WTC11 (cell line): ENCODE data around the gene POLE3. TPM values are rescaled to one million over a fixed set of nuclear protein-coding genes. Genes with fewer than 3 reads are reported as not detected.

Source experiments
- ATAC-seq: fragments of 200-7000 bp; cut with Tn5 transposase; 2 replicates; pipeline ENCODE4 v1.10.0; 2021; ENCODE audit warnings: mild to moderate bottlenecking, moderate library complexity
- CTCF ChIA-PET: fragments of 300-600 bp; sonication (Branson Sonifier 250); formaldehyde crosslinking; loops from one replicate; lab custom pipeline; 2021; ENCODE audit warnings: antibody characterized with exemption; lab: Charles Lee
- POLR2A ChIA-PET: fragments of 350-600 bp; sonication (Branson Sonifier 250); formaldehyde crosslinking; loops from one replicate; lab custom pipeline; 2021; ENCODE audit warnings: antibody characterized with exemption; lab: Charles Lee
- DNase-seq: peaks from one replicate; pipeline ENCODE4 v3.0.0; 2021; ENCODE audit warnings: low spot score
- H3K27ac Mint-ChIP-seq: 2 replicates; pipeline ENCODE4 v1.8.0; 2021; ENCODE audit warnings: mixed read lengths
- H3K27me3 Mint-ChIP-seq: 2 replicates; pipeline ENCODE4 v1.8.0; 2021; ENCODE audit warnings: low read depth, mild to moderate bottlenecking, moderate library complexity, mixed read lengths
- H3K36me3 Mint-ChIP-seq: 2 replicates; pipeline ENCODE4 v1.8.0; 2021; ENCODE audit warnings: mixed read lengths
- H3K4me1 Mint-ChIP-seq: 2 replicates; pipeline ENCODE4 v1.8.0; 2022; ENCODE audit warnings: mixed read lengths
- H3K4me3 Mint-ChIP-seq: 2 replicates; pipeline ENCODE4 v1.8.0; 2021; ENCODE audit warnings: mild to moderate bottlenecking, moderate library complexity, mixed read lengths
- H3K9me3 Mint-ChIP-seq: 2 replicates; pipeline ENCODE4 v1.8.0; 2021; ENCODE audit warnings: mixed read lengths
- AFF4 ChIP-seq: sonication (generic); formaldehyde crosslinking; IDR thresholded peaks from 2 replicates; pipeline ENCODE4 v1.8.1; 2023; ENCODE audit warnings: mild to moderate bottlenecking, missing genetic modification reagents, borderline replicate concordance
- AR ChIP-seq: fragments of 250-450 bp; sonication (Bioruptor Pico); IDR thresholded peaks from 2 replicates; pipeline ENCODE4 v1.9.0; 2021; ENCODE audit warnings: mild to moderate bottlenecking
- ARID4B ChIP-seq: sonication (generic); formaldehyde crosslinking; IDR thresholded peaks from 2 replicates; pipeline ENCODE4 v1.8.0; 2023; ENCODE audit warnings: missing genetic modification reagents, mild to moderate bottlenecking, borderline replicate concordance
- CREM ChIP-seq: sonication (generic); formaldehyde crosslinking; IDR thresholded peaks from 2 replicates; pipeline ENCODE4 v1.8.1; 2022; ENCODE audit warnings: mild to moderate bottlenecking, missing genetic modification reagents, moderate library complexity
- ESRRA ChIP-seq: sonication (generic); formaldehyde crosslinking; IDR thresholded peaks from 2 replicates; pipeline ENCODE4 v1.8.1; 2022; ENCODE audit warnings: mild to moderate bottlenecking, missing genetic modification reagents, borderline replicate concordance
- FOXK1 ChIP-seq: sonication (generic); formaldehyde crosslinking; IDR thresholded peaks from 2 replicates; pipeline ENCODE4 v1.8.0; 2022; ENCODE audit warnings: mild to moderate bottlenecking, moderate library complexity, missing genetic modification reagents
- GRHL2 ChIP-seq: fragments of 250-450 bp; sonication (Bioruptor Pico); IDR thresholded peaks from 2 replicates; pipeline ENCODE4 v1.8.0; 2022; ENCODE audit warnings: mild to moderate bottlenecking, moderate library complexity; ENCODE audit not compliant: insufficient replicate concordance, severe bottlenecking
- MYBL2 ChIP-seq: sonication (generic); formaldehyde crosslinking; IDR thresholded peaks from 2 replicates; pipeline ENCODE4 v1.8.1; 2023; ENCODE audit warnings: mild to moderate bottlenecking, moderate library complexity, missing genetic modification reagents
- PRDM15 ChIP-seq: sonication (generic); formaldehyde crosslinking; IDR thresholded peaks from 2 replicates; pipeline ENCODE4 v1.8.0; 2022; ENCODE audit warnings: missing genetic modification reagents
- STAT6 ChIP-seq: sonication (generic); formaldehyde crosslinking; conservative IDR thresholded peaks from 2 replicates; pipeline ENCODE4 v1.8.1; 2023; ENCODE audit warnings: mild to moderate bottlenecking, low read depth, missing genetic modification reagents, moderate library complexity
- TEAD1 ChIP-seq: sonication (generic); formaldehyde crosslinking; IDR thresholded peaks from 2 replicates; pipeline ENCODE4 v1.8.0; 2022; ENCODE audit warnings: mild to moderate bottlenecking, missing genetic modification reagents
- TEAD4 ChIP-seq: sonication (generic); formaldehyde crosslinking; IDR thresholded peaks from 2 replicates; pipeline ENCODE4 v1.8.0; 2022; ENCODE audit warnings: mild to moderate bottlenecking, missing genetic modification reagents
- ZBTB43 ChIP-seq: sonication (generic); formaldehyde crosslinking; IDR thresholded peaks from 2 replicates; pipeline ENCODE4 v1.8.1; 2023; ENCODE audit warnings: mild to moderate bottlenecking, missing genetic modification reagents
- ZNF121 ChIP-seq: sonication (generic); formaldehyde crosslinking; IDR thresholded peaks from 2 replicates; pipeline ENCODE4 v1.8.0; 2023; ENCODE audit warnings: missing genetic modification reagents
- ZNF232 ChIP-seq: sonication (generic); formaldehyde crosslinking; IDR thresholded peaks from 2 replicates; pipeline ENCODE4 v1.8.0; 2022; ENCODE audit warnings: mild to moderate bottlenecking, missing genetic modification reagents
- ZNF416 ChIP-seq: fragments of 250-450 bp; sonication (Bioruptor Pico); IDR thresholded peaks from 2 replicates; pipeline ENCODE4 v1.9.0; 2021; ENCODE audit warnings: mild to moderate bottlenecking, inconsistent platforms
- total RNA-seq: library from RNA; stranded (reverse); gene quantifications from 3 replicates; pipeline ENCODE4 v1.2.3, GENCODE V29; 2021

POLE3 gene
- total RNA-seq, 1 experiment from 2014 or later, result 43.6 TPM

GRCh38 chr9:113416149-113416721, 5.8 kb upstream of the POLE3 start (continued):
- TF ChIP-seq AR (CRISPR knock-in tag), result no peak
- TF ChIP-seq STAT6, result no peak
- no peak for TF ChIP-seq FOXK1 (CRISPR knock-in tag)
- no peak for TF ChIP-seq ZNF416 (CRISPR knock-in tag)
- no peak for TF ChIP-seq ZNF232 (CRISPR knock-in tag)

GRCh38 chr9:113409883-113410206, 630 bp downstream of the POLE3 start:
- Mint-ChIP-seq H3K9me3 (no peaks in the 10 kb centered on the region), H3K4me3 (peak overlapping the region; percentile 87), H3K27me3 (no peaks in the 10 kb centered on the region), H3K4me1 (peaks cover 18% of the 10 kb centered on the region), H3K27ac (peak overlapping the region; percentile 99), H3K36me3 (peaks cover 27% of the 10 kb centered on the region)
- ChIA-PET POLR2A (interaction anchor here (0.5 to 2.3 kb wide), 10 partner anchors 33 to 197 kb away, joined by 3 to 7 read pairs (median 4); partner anchors contain the start of genes CDC26, HDHD3, PRPF4 and WDR31), CTCF (interaction anchor here (0.8 to 2.7 kb wide), 19 partner anchors 8 to 248 kb away, joined by 3 to 13 read pairs (median 4); partner anchors contain the start of genes ALAD, BSPRY, CDC26 and HDHD3)
- ATAC-seq (peak; percentile 4), DNase-seq (no peak)
- TF ChIP-seq ZNF121 (CRISPR knock-in tag) (no peak), ARID4B (peak; percentile 41; the same call in 1 of the 2 replicates), TEAD1 (CRISPR knock-in tag) (0 out of 2 replicates have a peak, but pooled peaks have one; percentile 10), PRDM15 (CRISPR knock-in tag) (no peak), GRHL2 (CRISPR knock-in tag) (no peak), AFF4 (no peak), MYBL2 (CRISPR knock-in tag) (no peak), TEAD4 (CRISPR knock-in tag) (no peak), ESRRA (CRISPR knock-in tag) (0 out of 2 replicates have a peak, but pooled peaks have one; percentile 25), ZNF416 (CRISPR knock-in tag) (0 out of 2 replicates have a peak, but pooled peaks have one; percentile 10), ZBTB43 (CRISPR knock-in tag) (0 out of 2 replicates have a peak, but pooled peaks have one; percentile 22), CREM (CRISPR knock-in tag) (no peak)
